HG03097 (cell line): ENCODE results near the gene MTUS2.

Experiments
- ATAC-seq: cut with Tn5 transposase; IDR thresholded peaks from one replicate; pipeline ENCODE4 v1.9.1; 2021; ENCODE audit not compliant: unreplicated experiment, low FRiP score

The MTUS2 gene

GRCh38 chr13:28856287-28856686 lies 36.1 kb downstream of the MTUS2 start:
- no peak for ATAC-seq

GRCh38 chr13:28859069-28859468 lies 38.9 kb downstream of the MTUS2 start:
- no peak for ATAC-seq

- ATAC-seq: no peak
Measured at GRCh38 chr13:28859717-28860116, 39.6 kb downstream of the MTUS2 start.

GRCh38 chr13:28864544-28864943 lies 44.4 kb downstream of the MTUS2 start:
- ATAC-seq: no peak

- ATAC-seq: no peak
Measured at GRCh38 chr13:28865149-28865744, 45.1 kb downstream of the MTUS2 start.

GRCh38 chr13:28865951-28866350 lies 45.8 kb downstream of the MTUS2 start:
- no peak for ATAC-seq

- no peak for ATAC-seq
Measured at GRCh38 chr13:28866932-28867331, 46.8 kb downstream of the MTUS2 start.

GRCh38 chr13:28867564-28867963 lies 47.4 kb downstream of the MTUS2 start:
- ATAC-seq: no peak

- no peak for ATAC-seq
Measured at GRCh38 chr13:28872427-28873176, 52.5 kb downstream of the MTUS2 start.

- ATAC-seq: no peak
Measured at GRCh38 chr13:28875846-28876615, 55.9 kb downstream of the MTUS2 start.

- no peak for ATAC-seq
Measured at GRCh38 chr13:28877408-28877807, 57.3 kb downstream of the MTUS2 start.

GRCh38 chr13:28885181-28885580 lies 65.0 kb downstream of the MTUS2 start:
- no peak for ATAC-seq

- no peak for ATAC-seq
Measured at GRCh38 chr13:28889086-28889732, 69.1 kb downstream of the MTUS2 start.

GRCh38 chr13:28890712-28891111 lies 70.6 kb downstream of the MTUS2 start:
- ATAC-seq: no peak

- ATAC-seq: no peak
Measured at GRCh38 chr13:28918030-28918429, 97.9 kb downstream of the MTUS2 start.

GRCh38 chr13:28922341-28922740 lies 102.2 kb downstream of the MTUS2 start:
- no peak for ATAC-seq

- no peak for ATAC-seq
Measured at GRCh38 chr13:28935104-28935503, 115.0 kb downstream of the MTUS2 start.

GRCh38 chr13:28942906-28943305 lies 122.8 kb downstream of the MTUS2 start:
- no peak for ATAC-seq

- ATAC-seq: no peak
Measured at GRCh38 chr13:28953714-28954418, 133.7 kb downstream of the MTUS2 start.

GRCh38 chr13:28954419-28954725 lies 134.2 kb downstream of the MTUS2 start:
- no peak for ATAC-seq

GRCh38 chr13:28954810-28955209 lies 134.7 kb downstream of the MTUS2 start:
- no peak for ATAC-seq
